Naive thymus-derived CD8-positive, alpha-beta T cell (primary cell): Measurements from ENCODE around the gene FOXI2. TPM values are rescaled to one million over a fixed set of nuclear protein-coding genes. Genes with fewer than 3 reads are reported as not detected.

Source experiments
- ATAC-seq, 2 donors: fragments of 150-1000 bp; cut with Tn5 transposase in 1 of 2; sonication (Bioruptor Pico), chemical (Tn5 transposase) in 1 of 2; 1 replicate in 1 of 2; 2 replicates in 1 of 2; pipeline ENCODE4 v1.10.0; 2021; ENCODE audit warnings: mild to moderate bottlenecking in 2 of 2, moderate library complexity in 2 of 2
- POLR2A ChIA-PET: fragments of 350-600 bp; sonication (Branson Sonifier 250); formaldehyde crosslinking; loops from one replicate; lab custom pipeline; 2021; ENCODE audit warnings: antibody characterized with exemption; lab: Charles Lee
- DNase-seq, 10 donors: peaks; one replicate each; pipeline versions ENCODE4 v3.0.0 to v3.0.0-alpha.2; 2020 to 2022
- H3K27ac Mint-ChIP-seq, 10 donors: one replicate each; pipeline ENCODE4 v1.8.0; 2020 to 2022; ENCODE audit warnings: mild to moderate bottlenecking in 10 of 10, mixed read lengths in 10 of 10, moderate library complexity in 4 of 10, inconsistent platforms in 1 of 10
- H3K27me3 Mint-ChIP-seq, 5 donors: one replicate each; pipeline ENCODE4 v1.8.0; 2021 to 2022; ENCODE audit warnings: mixed read lengths in 5 of 5
- H3K36me3 Mint-ChIP-seq, 3 donors: one replicate each; pipeline ENCODE4 v1.8.0; 2020 to 2022; ENCODE audit warnings: mixed read lengths in 3 of 3, mild to moderate bottlenecking in 2 of 3, inconsistent platforms in 1 of 3
- H3K4me1 Mint-ChIP-seq, 4 donors: one replicate each; pipeline ENCODE4 v1.8.0; 2021 to 2022; ENCODE audit warnings: mixed read lengths in 4 of 4
- H3K4me3 Mint-ChIP-seq, 10 donors: one replicate each; pipeline ENCODE4 v1.8.0; 2020 to 2022; ENCODE audit warnings: mild to moderate bottlenecking in 10 of 10, mixed read lengths in 10 of 10, moderate library complexity in 6 of 10, inconsistent platforms in 1 of 10
- H3K9me3 Mint-ChIP-seq, 9 donors: one replicate each; pipeline ENCODE4 v1.8.0; 2020 to 2022; ENCODE audit warnings: mixed read lengths in 9 of 9, mild to moderate bottlenecking in 3 of 9, inconsistent platforms in 1 of 9, moderate library complexity in 1 of 9
- polyA plus RNA-seq, 3 donors: library from polyadenylated mRNA; unstranded; fragments of 300-500 nt; fragmentation: Illumina TruSeq; gene quantifications; one replicate each; pipeline ENCODE4 v1.2.3, GENCODE V29; 2021
- total RNA-seq, 8 experiments: library from RNA in 2 of 8; stranded (reverse) in 2 of 8; gene quantifications; one replicate each; pipeline ENCODE4 v1.2.3 and lab custom pipeline; 2021 to 2026

Gene FOXI2
- total and polyA plus RNA-seq, 5 experiments from 2014 or later: not detected

DNA sequence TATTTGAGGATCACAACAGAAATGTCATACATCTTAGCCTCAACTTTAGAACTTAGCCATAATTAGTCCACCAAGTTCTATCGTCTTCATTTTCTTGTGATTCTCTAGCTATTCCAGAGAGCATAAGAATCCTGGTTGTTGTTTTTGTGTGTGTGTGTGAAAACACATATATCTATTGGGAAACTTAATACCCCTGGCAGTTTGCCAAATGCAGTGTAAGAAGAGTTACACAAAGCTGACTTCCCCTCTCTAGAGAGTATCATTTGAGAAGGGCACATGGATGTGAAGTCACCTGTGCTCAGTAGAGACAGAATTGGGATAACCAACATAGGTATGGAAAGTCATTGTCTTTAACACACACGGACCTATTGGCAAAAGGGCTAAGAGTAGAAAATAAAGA lies 19.3 kb downstream of the FOXI2 start:
- Mint-ChIP-seq H3K27me3 (peaks cover 0 to 18% (median 9%) of the 10 kb centered on the region in 5 donors), H3K4me3 (no peak overlapping the region), H3K4me1 (no peaks in the 10 kb centered on the region), H3K36me3 (no peaks in the 10 kb centered on the region), H3K27ac (no peak overlapping the region), H3K9me3 (peaks cover 0 to 3% (median 0%) of the 10 kb centered on the region in 9 donors)
- POLR2A ChIA-PET: no interaction called here
- DNase-seq (no peak), ATAC-seq (no peak)

DNA sequence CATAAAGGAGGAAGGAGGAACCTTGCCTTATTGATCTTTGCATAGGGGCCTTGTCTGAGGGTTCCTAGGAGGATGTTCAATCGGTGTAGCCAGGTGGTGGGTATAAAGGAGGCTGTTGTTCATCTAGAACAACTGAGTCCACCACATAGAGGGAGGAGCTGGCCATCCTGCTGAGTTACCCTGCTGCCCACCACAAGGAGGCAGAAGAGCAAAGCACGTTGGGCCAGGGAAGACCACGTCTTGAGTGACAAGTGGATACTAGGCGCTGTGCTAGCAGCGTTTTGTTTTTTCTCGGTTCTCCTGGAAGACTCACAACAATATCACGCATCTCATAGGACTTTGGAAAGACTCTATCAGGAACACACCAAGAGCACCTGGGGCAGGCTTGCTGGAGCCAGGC lies 20.0 kb downstream of the FOXI2 start:
- POLR2A ChIA-PET: no interaction called here
- Mint-ChIP-seq H3K9me3 (peaks cover 0 to 4% (median 0%) of the 10 kb centered on the region in 9 donors), H3K27me3 (peaks cover 3 to 24% (median 11%) of the 10 kb centered on the region in 5 donors), H3K27ac (no peak overlapping the region), H3K36me3 (no peaks in the 10 kb centered on the region), H3K4me3 (no peak overlapping the region), H3K4me1 (no peaks in the 10 kb centered on the region)
- DNase-seq (no peak), ATAC-seq (no peak)

DNA sequence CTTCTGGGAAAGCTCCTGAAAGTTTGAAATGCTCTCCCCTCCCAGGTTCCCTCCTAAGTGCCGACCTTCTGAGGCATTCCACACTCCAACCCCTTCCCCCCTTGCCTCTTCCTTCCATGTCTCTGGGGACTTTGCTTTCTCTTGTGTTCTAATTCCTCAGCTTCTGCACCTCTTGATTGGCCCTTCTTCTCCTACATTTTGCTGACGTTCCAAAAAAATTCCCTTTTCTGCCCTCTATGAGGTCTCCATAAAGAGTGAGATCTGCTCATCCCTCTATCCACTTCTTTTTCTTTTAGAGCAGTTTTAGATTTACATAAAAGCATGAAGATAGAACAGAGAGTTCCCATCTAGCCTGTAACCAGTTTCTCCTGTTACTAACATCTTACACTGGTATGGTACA lies 22.3 kb downstream of the FOXI2 start:
- DNase-seq (no peak), ATAC-seq (no peak)
- Mint-ChIP-seq H3K4me3 (no peak overlapping the region), H3K36me3 (no peaks in the 10 kb centered on the region), H3K4me1 (no peaks in the 10 kb centered on the region), H3K27ac (no peak overlapping the region), H3K9me3 (peaks cover 0 to 14% (median 0%) of the 10 kb centered on the region in 9 donors), H3K27me3 (peaks cover 3 to 36% (median 19%) of the 10 kb centered on the region in 5 donors)
- POLR2A ChIA-PET: no interaction called here

DNA sequence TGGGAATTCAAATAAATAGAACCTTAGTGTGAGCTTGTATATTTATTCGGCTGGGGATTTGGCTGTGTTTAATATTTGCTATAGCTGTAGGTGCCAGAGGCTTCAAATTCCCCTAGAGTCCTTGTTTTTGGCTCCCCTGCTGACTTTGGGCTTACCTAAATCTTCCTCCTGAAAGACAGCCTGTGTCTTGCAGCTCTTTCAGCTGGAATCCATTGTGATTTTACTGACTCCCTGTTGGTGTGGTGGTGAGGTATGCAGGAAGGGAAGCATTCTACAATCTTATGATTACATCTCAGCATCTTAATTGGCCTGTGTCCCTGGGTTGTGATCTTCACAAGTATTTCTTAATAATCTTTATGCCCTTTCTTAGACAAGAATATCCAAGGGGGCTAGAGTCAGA lies 25.9 kb downstream of the FOXI2 start:
- H3K9me3 Mint-ChIP-seq: peaks cover 0 to 18% (median 0%) of the 10 kb centered on the region in 9 donors

DNA sequence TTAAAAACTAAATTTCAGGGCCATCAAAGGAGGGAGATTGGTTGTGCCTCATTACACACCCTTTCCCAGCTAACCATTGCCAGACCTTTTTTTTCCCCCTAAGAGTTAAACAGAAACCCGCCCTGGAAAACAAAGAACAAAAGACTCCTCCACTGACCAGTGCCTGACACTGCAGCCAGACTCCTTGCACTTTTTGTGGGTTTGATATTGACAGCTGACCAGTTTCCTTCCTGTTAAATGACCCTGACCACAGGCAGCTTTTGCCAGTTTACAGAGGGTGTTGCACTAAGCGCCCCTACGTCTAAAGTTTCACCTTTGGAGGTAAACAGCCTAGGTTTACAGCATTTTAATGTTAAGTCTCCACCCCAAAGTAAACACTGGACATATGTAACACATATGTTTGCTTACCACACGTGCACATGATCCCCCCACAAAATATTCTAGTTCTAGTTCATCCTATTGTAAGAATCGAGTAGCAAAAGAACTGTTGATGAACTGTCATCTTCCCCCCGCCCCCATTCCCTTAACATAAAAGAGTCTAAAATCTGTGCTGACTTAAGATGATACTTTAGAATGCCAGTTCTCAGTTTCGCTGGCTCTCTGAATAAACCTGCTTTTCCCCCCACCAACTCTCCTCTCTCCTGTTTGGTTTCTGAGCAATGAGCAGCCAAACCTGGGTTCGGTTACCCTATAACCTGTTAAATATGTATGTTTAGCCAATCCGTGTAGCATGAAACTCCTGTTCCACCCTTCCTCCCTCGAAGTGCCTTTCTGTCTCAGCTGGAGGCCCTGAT lies 38.0 kb downstream of the FOXI2 start:
- DNase-seq: no peak
- no peak overlapping the region for H3K27ac Mint-ChIP-seq
- H3K27me3 Mint-ChIP-seq: peaks cover 4 to 8% (median 8%) of the 10 kb centered on the region in 5 donors
- POLR2A ChIA-PET: no interaction called here
- H3K4me3 Mint-ChIP-seq: no peak overlapping the region
- no peaks in the 10 kb centered on the region for H3K4me1 Mint-ChIP-seq
- peaks cover 0 to 7% (median 0%) of the 10 kb centered on the region in 9 donors for H3K9me3 Mint-ChIP-seq
- no peaks in the 10 kb centered on the region for H3K36me3 Mint-ChIP-seq
- no peak for ATAC-seq

More for the DNA sequence above, 25.9 kb downstream of the FOXI2 start:
- H3K27me3 Mint-ChIP-seq: peaks cover 12 to 59% (median 34%) of the 10 kb centered on the region in 5 donors
- no peak overlapping the region for H3K4me3 Mint-ChIP-seq
- no peaks in the 10 kb centered on the region for H3K4me1 Mint-ChIP-seq
- DNase-seq: no peak
- no peak for ATAC-seq
- POLR2A ChIA-PET: no interaction called here
- no peaks in the 10 kb centered on the region for H3K36me3 Mint-ChIP-seq
- no peak overlapping the region for H3K27ac Mint-ChIP-seq

DNA sequence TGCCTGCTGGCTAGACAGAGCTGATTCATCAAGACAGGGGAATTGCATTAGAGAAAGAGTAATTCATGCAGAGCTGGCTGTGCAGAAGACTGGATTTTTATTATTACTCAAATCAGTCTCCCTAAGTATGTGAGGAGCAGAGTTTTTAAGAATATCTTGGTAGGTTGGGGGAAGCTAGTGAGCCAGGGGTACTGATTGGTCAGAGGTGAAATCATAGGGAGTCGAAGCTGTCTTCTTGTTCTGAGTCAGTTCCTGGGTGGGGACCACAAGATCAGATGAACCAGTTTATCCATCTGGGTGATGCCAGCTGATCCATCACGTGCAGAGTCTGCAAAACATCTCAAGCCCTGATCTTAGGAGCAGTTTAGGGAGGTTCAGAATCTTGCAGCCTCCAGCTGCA lies 39.8 kb downstream of the FOXI2 start:
- no peak for DNase-seq
- POLR2A ChIA-PET: no interaction called here
- no peak overlapping the region for H3K4me3 Mint-ChIP-seq

DNA sequence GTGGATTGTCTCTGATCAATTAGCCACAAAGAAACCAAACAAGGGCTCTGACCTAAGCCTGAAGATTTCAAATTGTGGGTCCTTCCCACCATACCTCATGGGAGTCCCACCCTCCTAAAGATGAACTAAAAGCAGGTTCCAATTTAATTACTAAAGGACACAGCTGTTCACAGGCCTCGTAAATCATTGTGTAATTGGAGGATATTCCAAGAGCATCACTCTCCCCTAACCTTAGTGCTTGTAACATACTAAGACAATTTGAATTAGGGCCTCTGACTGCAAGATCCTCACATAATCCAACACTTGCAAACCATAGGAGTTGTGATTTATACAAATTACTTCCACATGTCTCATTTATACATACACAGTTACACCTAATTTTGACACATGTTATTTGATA lies 44.4 kb downstream of the FOXI2 start:
- Mint-ChIP-seq H3K36me3 (no peaks in the 10 kb centered on the region), H3K27me3 (peaks cover 8 to 28% (median 18%) of the 10 kb centered on the region in 5 donors), H3K27ac (no peak overlapping the region), H3K9me3 (peaks cover 0 to 15% (median 0%) of the 10 kb centered on the region in 9 donors), H3K4me3 (no peak overlapping the region), H3K4me1 (no peaks in the 10 kb centered on the region)
- ATAC-seq (no peak), DNase-seq (no peak)
- POLR2A ChIA-PET: no interaction called here

More for the DNA sequence above, 39.8 kb downstream of the FOXI2 start:
- Mint-ChIP-seq H3K4me1 (no peaks in the 10 kb centered on the region), H3K27ac (no peak overlapping the region), H3K9me3 (no peaks in the 10 kb centered on the region), H3K27me3 (peaks cover 4 to 25% (median 15%) of the 10 kb centered on the region in 5 donors), H3K36me3 (no peaks in the 10 kb centered on the region)
- no peak for ATAC-seq

DNA sequence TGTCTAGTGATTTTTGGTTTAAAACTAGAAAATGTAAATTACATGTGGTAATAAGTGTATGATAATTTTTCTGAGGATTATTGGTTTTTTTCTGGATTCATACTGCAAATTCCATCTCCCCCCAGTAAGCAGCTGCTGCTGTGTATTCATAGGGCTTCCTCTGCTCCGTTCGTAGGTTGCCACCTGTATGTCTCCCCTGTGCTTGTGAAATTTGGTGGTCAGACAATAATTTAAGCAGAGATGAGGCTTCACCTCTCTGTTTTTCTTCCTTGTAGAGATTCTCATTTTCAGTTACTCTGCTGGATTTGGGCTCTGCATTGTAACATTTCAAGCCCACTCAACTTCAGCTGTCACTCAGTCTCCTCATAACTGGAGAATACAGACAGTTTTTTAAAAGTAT lies 50.9 kb downstream of the FOXI2 start:
- no peaks in the 10 kb centered on the region for H3K4me1 Mint-ChIP-seq
- H3K4me3 Mint-ChIP-seq: no peak overlapping the region
- ATAC-seq (no peak), DNase-seq (no peak)
- peaks cover 0 to 4% (median 0%) of the 10 kb centered on the region in 3 donors for H3K36me3 Mint-ChIP-seq
- no peak overlapping the region for H3K27ac Mint-ChIP-seq
- POLR2A ChIA-PET: no interaction called here
- H3K9me3 Mint-ChIP-seq: peaks cover 0 to 36% (median 12%) of the 10 kb centered on the region in 9 donors
- H3K27me3 Mint-ChIP-seq: peaks cover 5 to 13% (median 9%) of the 10 kb centered on the region in 5 donors

DNA sequence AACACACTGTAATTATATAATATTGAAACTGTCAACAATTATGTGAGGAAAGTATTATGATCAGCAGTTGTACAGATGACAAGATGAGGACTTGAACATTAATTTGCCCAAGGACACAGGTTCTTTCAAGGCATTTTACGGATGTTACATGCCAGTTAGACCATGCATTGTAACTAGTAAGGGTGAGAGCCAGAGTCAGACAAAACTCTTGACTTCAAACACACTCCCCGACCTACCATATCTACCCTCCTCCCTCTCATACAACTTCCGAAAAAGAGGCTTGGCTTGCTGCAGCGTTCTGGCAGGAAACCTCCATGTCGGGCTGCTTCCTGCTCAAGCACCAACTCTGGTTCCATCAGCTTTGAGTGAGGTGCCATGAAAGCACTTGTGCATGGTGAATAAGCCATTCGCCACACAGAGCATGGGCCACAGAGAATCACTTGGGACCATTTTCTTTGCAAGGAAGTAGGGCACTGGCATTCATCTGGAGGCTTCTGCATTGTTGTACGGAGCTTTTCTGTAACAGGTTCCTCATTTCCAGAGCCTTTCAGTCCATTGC lies 53.2 kb downstream of the FOXI2 start:
- peaks cover 0 to 21% (median 12%) of the 10 kb centered on the region in 9 donors for H3K9me3 Mint-ChIP-seq
- POLR2A ChIA-PET: no interaction called here
- peaks cover 6 to 24% (median 12%) of the 10 kb centered on the region in 5 donors for H3K27me3 Mint-ChIP-seq
- H3K4me1 Mint-ChIP-seq: no peaks in the 10 kb centered on the region
- H3K36me3 Mint-ChIP-seq: peaks cover 0 to 4% (median 0%) of the 10 kb centered on the region in 3 donors
- no peak for DNase-seq
- no peak for ATAC-seq
- no peak overlapping the region for H3K4me3 Mint-ChIP-seq
- H3K27ac Mint-ChIP-seq: no peak overlapping the region

Other genes starting within 250 kb of the FOXI2 start
- gene NPS, start 187.9 kb upstream of the FOXI2 start, total RNA-seq: not detected
- gene NPS, start 187.9 kb upstream of the FOXI2 start, polyA plus RNA-seq: not detected
- not detected for gene CLRN3, start 155.8 kb downstream of the FOXI2 start, total RNA-seq
- gene CLRN3, start 155.8 kb downstream of the FOXI2 start, polyA plus RNA-seq: not detected
- 10 to 100 TPM; 24.1 to 29.5 TPM for gene PTPRE, start 169.9 kb downstream of the FOXI2 start, total RNA-seq
- 10 to 100 TPM in 2 of 3 donors, 1 to 10 TPM in 1; 7.8 to 17.6 (median 16.2) TPM for gene PTPRE, start 169.9 kb downstream of the FOXI2 start, polyA plus RNA-seq